Activated naive CD8-positive, alpha-beta T cell treated with anti-CD3 and anti-CD28 coated beads for 36 hours (primary cell): ENCODE results near the gene LPIN3. TPM values are rescaled to one million over a fixed set of nuclear protein-coding genes. Genes with fewer than 3 reads are reported as not detected.

Experiments used
- DNase-seq: peaks from one replicate; pipeline ENCODE4 v3.0.0; 2021
- H3K27ac Mint-ChIP-seq: one replicate; pipeline ENCODE4 v1.8.0; 2022; ENCODE audit warnings: mild to moderate bottlenecking, moderate library complexity, mixed read lengths
- H3K27me3 Mint-ChIP-seq: one replicate; pipeline ENCODE4 v1.8.0; 2022; ENCODE audit warnings: mild to moderate bottlenecking, mixed read lengths
- H3K36me3 Mint-ChIP-seq: one replicate; pipeline ENCODE4 v1.8.0; 2021; ENCODE audit warnings: mild to moderate bottlenecking, mixed read lengths
- H3K4me1 Mint-ChIP-seq: one replicate; pipeline ENCODE4 v1.8.0; 2021; ENCODE audit warnings: mixed read lengths
- H3K4me3 Mint-ChIP-seq: one replicate; pipeline ENCODE4 v1.8.0; 2022; ENCODE audit warnings: mild to moderate bottlenecking, moderate library complexity, mixed read lengths
- H3K9me3 Mint-ChIP-seq: one replicate; pipeline ENCODE4 v1.8.0; 2022; ENCODE audit warnings: mixed read lengths
- total RNA-seq, 2 experiments: library from RNA; stranded (reverse); gene quantifications; one replicate each; pipeline ENCODE4 v1.2.3, GENCODE V29; 2021

LPIN3 gene
- total RNA-seq, 2 experiments from 2014 or later = 1.4 to 1.8 TPM

- no peaks in the 10 kb centered on the region for H3K27me3 Mint-ChIP-seq
- no peaks in the 10 kb centered on the region for H3K9me3 Mint-ChIP-seq
- DNase-seq = no peak
- H3K27ac Mint-ChIP-seq = no peak overlapping the region
- H3K4me3 Mint-ChIP-seq = no peak overlapping the region
- H3K4me1 Mint-ChIP-seq = peaks cover 8% of the 10 kb centered on the region
- H3K36me3 Mint-ChIP-seq = peaks cover 8% of the 10 kb centered on the region
Measured at GRCh38 chr20:41403604-41404003, 63.0 kb downstream of the LPIN3 start.

GRCh38 chr20:41405436-41405835 is 64.8 kb downstream of the LPIN3 start:
- H3K27ac Mint-ChIP-seq = no peak overlapping the region
- no peak for DNase-seq
- H3K9me3 Mint-ChIP-seq = no peaks in the 10 kb centered on the region
- peaks cover 8% of the 10 kb centered on the region for H3K36me3 Mint-ChIP-seq
- H3K27me3 Mint-ChIP-seq = no peaks in the 10 kb centered on the region
- no peak overlapping the region for H3K4me3 Mint-ChIP-seq
- peaks cover 13% of the 10 kb centered on the region for H3K4me1 Mint-ChIP-seq

GRCh38 chr20:41406353-41406752 is 65.7 kb downstream of the LPIN3 start:
- no peaks in the 10 kb centered on the region for H3K27me3 Mint-ChIP-seq
- DNase-seq = no peak
- H3K4me1 Mint-ChIP-seq = peaks cover 13% of the 10 kb centered on the region
- peaks cover 8% of the 10 kb centered on the region for H3K36me3 Mint-ChIP-seq
- no peak overlapping the region for H3K27ac Mint-ChIP-seq
- no peaks in the 10 kb centered on the region for H3K9me3 Mint-ChIP-seq
- no peak overlapping the region for H3K4me3 Mint-ChIP-seq

- DNase-seq = no peak
- no peaks in the 10 kb centered on the region for H3K27me3 Mint-ChIP-seq
- no peaks in the 10 kb centered on the region for H3K9me3 Mint-ChIP-seq
- peaks cover 13% of the 10 kb centered on the region for H3K4me1 Mint-ChIP-seq
- H3K36me3 Mint-ChIP-seq = peaks cover 8% of the 10 kb centered on the region
- no peak overlapping the region for H3K27ac Mint-ChIP-seq
- H3K4me3 Mint-ChIP-seq = no peak overlapping the region
Measured at GRCh38 chr20:41406896-41407444, 66.3 kb downstream of the LPIN3 start.

- no peak for DNase-seq
- Mint-ChIP-seq H3K4me1 (peaks cover 13% of the 10 kb centered on the region), H3K9me3 (no peaks in the 10 kb centered on the region), H3K27ac (no peak overlapping the region), H3K27me3 (no peaks in the 10 kb centered on the region), H3K4me3 (no peak overlapping the region), H3K36me3 (peaks cover 8% of the 10 kb centered on the region)
Measured at GRCh38 chr20:41407607-41408006, 67.0 kb downstream of the LPIN3 start.

- H3K27ac Mint-ChIP-seq = no peak overlapping the region
- no peaks in the 10 kb centered on the region for H3K9me3 Mint-ChIP-seq
- no peak overlapping the region for H3K4me3 Mint-ChIP-seq
- H3K4me1 Mint-ChIP-seq = peaks cover 13% of the 10 kb centered on the region
- peaks cover 8% of the 10 kb centered on the region for H3K36me3 Mint-ChIP-seq
- DNase-seq = peak; percentile 13
- no peaks in the 10 kb centered on the region for H3K27me3 Mint-ChIP-seq
Measured at GRCh38 chr20:41408156-41408794, 67.7 kb downstream of the LPIN3 start.

GRCh38 chr20:41408986-41409385 is 68.4 kb downstream of the LPIN3 start:
- Mint-ChIP-seq H3K27me3 (no peaks in the 10 kb centered on the region), H3K4me3 (no peak overlapping the region), H3K36me3 (peaks cover 8% of the 10 kb centered on the region), H3K9me3 (no peaks in the 10 kb centered on the region), H3K4me1 (peaks cover 13% of the 10 kb centered on the region), H3K27ac (no peak overlapping the region)
- no peak for DNase-seq

Other genes starting within 250 kb of the LPIN3 start
- 100 to 1,000 TPM; 156 to 162 TPM for gene PLCG1, start 203.3 kb upstream of the LPIN3 start, total RNA-seq
- gene ZHX3, start 23.1 kb upstream of the LPIN3 start, total RNA-seq = 10 to 100 TPM; 15.5 to 17.6 TPM
- not detected for gene EMILIN3, start 26.0 kb downstream of the LPIN3 start, total RNA-seq